Measurements from ENCODE around the gene FMO4.

Gene FMO4

GRCh38 chr1:171343727-171344472 lies 29.9 kb downstream of the FMO4 start:
- no peak overlapping the region for H3K4me3 ChIP-seq (ENCODE audit: control insufficient read depth, low read depth, low read length)
- TF ChIP-seq CTCF (IDR thresholded peaks at IDR 0.05; ENCODE audit: control insufficient read depth, insufficient read depth, low read depth, low read length, missing control alignments), result no peak
- no peak for DNase-seq (ENCODE audit: low read depth)

GRCh38 chr1:171344473-171344820 lies 30.5 kb downstream of the FMO4 start:
- H3K4me3 ChIP-seq (ENCODE audit: control insufficient read depth, low read depth, low read length), result no peak overlapping the region

GRCh38 chr1:171345536-171345935 lies 31.6 kb downstream of the FMO4 start:
- H3K4me3 ChIP-seq (ENCODE audit: control insufficient read depth, low read depth, low read length), result no peak overlapping the region
- TF ChIP-seq CTCF (IDR thresholded peaks at IDR 0.05; ENCODE audit: control insufficient read depth, insufficient read depth, low read depth, low read length, missing control alignments), result no peak
- DNase-seq (ENCODE audit: low read depth), result no peak

More at GRCh38 chr1:171344473-171344820, 30.5 kb downstream of the FMO4 start:
- TF ChIP-seq CTCF (IDR thresholded peaks at IDR 0.05; ENCODE audit: control insufficient read depth, insufficient read depth, low read depth, low read length, missing control alignments), result no peak
- DNase-seq (ENCODE audit: low read depth), result peak; percentile 3

GRCh38 chr1:171346881-171347280 lies 32.9 kb downstream of the FMO4 start:
- H3K4me3 ChIP-seq (ENCODE audit: control insufficient read depth, low read depth, low read length), result no peak overlapping the region
- DNase-seq (ENCODE audit: low read depth), result no peak
- TF ChIP-seq CTCF (IDR thresholded peaks at IDR 0.05; ENCODE audit: control insufficient read depth, insufficient read depth, low read depth, low read length, missing control alignments), result no peak

GRCh38 chr1:171350594-171350993 lies 36.6 kb downstream of the FMO4 start:
- no peak for TF ChIP-seq CTCF (IDR thresholded peaks at IDR 0.05; ENCODE audit: control insufficient read depth, insufficient read depth, low read depth, low read length, missing control alignments)
- no peak for DNase-seq (ENCODE audit: low read depth)
- H3K4me3 ChIP-seq (ENCODE audit: control insufficient read depth, low read depth, low read length), result no peak overlapping the region

GRCh38 chr1:171351961-171352360 lies 38.0 kb downstream of the FMO4 start:
- no peak for DNase-seq (ENCODE audit: low read depth)
- H3K4me3 ChIP-seq (ENCODE audit: control insufficient read depth, low read depth, low read length), result no peak overlapping the region
- TF ChIP-seq CTCF (IDR thresholded peaks at IDR 0.05; ENCODE audit: control insufficient read depth, insufficient read depth, low read depth, low read length, missing control alignments), result no peak

Data from AG09309 (cell line).